Activated effector memory CD4-positive, alpha-beta T cell treated with Interleukin-2 at 50 U/mL for 16 hours (primary cell): Measurements from ENCODE around the gene STRN4.
"Not testable (repeated sequence)": the region's sequence is repeated elsewhere in the genome, so short reads cannot be mapped to it uniquely, and the experiment has no call there.

Experiments
- DNase-seq: peaks from one replicate; pipeline ENCODE4 v3.0.0-alpha.2; 2020

Gene STRN4

GRCh38 chr19:46773018-46773399 lies 26.8 kb upstream of the STRN4 start:
- DNase-seq = no peak

DNA sequence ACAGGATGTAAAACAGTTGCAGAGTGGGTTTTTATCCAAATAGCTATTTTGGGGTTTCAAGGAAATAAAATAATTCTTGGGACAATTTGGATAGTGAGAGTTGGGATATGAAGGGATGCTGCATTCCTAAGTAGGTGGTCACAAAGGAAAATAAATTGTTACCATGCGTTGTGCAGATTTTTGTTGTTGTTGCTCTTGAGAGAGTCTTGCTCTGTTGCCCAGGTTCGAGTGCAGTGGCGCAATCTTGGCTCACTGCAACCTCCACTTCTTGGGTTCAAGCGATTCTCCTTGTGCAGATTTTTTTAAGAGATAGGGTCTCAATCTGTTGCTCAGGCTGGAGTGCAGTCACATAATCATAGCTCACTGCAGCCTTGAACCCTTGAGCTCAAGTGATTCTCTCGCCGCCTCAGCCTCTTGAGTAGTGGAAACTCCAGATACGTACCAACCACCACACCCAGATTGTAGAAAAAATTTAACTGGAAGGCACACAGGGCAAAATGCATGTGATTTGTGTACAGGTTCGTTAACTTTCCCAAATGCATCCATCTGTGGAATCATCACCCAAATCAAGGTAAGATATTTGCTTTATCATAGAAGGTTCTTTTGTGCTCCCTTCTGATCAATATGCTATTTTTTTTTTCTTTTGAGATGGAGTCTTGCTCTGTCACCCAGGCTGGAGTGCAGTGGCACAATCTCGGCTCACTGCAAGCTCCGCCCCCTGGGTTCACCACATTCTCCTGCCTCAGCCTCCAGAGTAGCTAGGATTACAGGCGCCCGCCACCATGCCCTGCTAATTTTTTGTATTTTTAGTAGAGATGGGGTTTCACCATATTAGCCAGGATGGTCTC lies 26.1 kb upstream of the STRN4 start:
- DNase-seq = no peak

DNA sequence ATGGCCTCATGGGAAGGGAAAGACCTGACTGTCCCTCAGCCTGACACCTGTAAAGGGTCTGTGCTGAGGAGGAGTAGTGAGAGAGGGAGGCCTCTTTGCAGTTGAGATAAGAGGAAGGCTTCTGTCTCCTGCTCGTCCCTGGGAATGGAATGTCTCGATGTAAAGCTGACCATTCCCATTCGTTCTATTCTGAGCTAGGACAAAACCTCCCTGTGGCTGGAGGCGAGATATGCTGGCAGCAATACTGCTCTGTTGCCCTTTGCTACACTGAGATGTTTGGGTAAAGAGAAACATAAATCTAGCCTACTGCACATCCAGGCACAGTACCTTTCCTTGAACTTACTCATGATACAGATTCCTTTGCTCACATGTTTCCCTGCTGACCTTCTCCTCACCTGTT lies 22.5 kb upstream of the STRN4 start:
- not testable (repeated sequence) for DNase-seq

- DNase-seq = peak; percentile 47
Observed at GRCh38 chr19:46766569-46767317, 20.5 kb upstream of the STRN4 start.

DNA sequence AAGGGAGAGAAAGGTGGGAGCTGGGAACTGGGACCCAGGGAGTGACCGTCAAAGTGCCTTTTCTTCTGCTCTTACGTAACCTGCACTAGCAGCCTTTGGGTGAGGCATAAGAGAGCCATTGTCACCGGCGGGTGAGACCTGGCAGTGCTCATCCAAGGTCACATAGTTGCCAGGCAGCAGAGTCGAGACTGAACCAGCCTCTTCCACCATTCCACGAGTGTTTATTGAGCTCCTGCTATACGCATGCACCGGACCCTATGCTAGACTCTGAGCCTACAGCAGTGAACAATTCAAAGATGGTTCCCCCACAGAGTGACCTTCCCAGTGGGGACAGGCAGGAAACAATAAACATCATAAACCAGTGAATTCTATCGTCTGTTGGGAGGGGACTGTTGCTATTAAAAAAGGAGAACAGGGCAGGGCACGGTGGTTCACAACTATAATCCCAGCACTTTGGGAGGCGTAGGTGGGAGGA lies 18.6 kb upstream of the STRN4 start:
- DNase-seq = no peak

DNA sequence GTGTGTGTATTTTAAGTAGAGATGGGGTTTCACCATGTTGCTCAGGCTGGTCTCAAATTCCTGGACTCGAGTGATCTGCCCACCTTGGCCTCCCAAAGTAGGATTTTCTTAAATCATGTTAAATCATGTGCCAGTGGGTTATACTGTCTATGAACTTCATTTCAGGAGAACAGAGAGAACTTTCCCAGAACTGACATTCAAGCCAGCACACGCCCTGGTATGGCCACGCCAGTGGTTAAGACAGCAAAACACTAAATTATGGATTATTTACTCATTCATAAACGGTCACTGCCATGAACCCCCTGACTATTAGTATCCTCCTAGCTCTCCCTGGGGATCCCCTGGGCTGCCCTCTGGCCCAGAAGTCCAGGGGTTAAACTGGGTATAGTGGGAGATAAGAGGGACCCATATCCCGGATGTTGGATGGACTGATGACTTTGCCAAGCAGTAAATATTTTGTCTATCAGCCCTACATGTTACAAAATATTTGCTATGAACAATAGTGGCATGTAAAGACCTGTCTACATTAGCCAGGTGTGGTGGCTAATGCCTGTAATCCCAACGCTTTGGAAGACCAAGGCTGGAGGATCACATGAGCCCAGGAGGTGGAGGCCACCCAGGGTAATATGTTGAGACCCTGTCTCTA lies 16.1 kb upstream of the STRN4 start:
- DNase-seq = no peak

- no peak for DNase-seq
Observed at GRCh38 chr19:46761418-46761831, 15.2 kb upstream of the STRN4 start.

GRCh38 chr19:46760897-46761296 lies 14.6 kb upstream of the STRN4 start:
- not testable (repeated sequence) for DNase-seq

GRCh38 chr19:46760363-46760762 lies 14.1 kb upstream of the STRN4 start:
- no peak for DNase-seq

DNA sequence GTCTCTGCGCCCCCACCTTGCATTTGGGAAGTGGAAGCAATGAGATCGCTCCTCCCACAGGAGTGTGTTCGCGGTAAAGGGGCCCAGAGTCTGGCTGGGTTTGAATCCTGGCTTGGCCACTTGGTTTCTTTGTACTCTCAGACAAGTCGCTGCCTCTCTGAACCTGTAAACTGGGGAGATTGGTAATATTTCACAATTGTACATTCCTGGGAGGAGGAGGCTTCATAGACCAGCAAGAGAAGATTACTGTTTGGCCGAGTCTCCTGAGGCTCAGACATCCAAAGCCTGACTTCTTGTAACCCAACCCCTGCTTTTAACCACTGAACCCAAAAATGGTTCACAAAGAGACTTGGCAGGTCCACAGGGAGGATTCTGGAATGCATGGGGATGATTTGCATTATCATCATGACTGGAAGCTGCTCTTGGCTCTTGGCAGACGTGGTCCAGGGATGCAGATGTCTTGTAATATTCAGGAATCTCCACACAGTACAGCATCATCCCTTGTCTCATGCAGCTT lies 13.6 kb upstream of the STRN4 start:
- DNase-seq = no peak

DNA sequence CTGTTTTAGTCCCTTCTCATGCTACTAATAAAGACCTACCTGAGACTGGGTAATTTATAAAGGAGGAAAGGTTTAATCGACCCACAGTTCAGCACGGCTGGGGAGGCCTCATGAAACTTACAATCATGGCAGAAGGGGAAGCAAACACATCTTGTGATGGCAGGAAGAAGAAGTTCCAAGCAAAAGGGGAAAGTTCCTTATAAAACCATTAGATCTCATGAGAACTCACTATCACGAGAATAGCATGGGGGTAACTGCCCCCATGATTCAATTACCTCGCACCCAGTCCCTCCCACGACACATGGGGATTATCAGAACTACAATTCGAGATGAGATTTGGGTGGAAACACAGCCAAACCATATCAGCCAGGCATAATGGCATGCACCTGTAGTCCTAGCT lies 13.0 kb upstream of the STRN4 start:
- DNase-seq = no peak

GRCh38 chr19:46756544-46756888 lies 10.3 kb upstream of the STRN4 start:
- no peak for DNase-seq

- DNase-seq = no peak
Observed at GRCh38 chr19:46755853-46756543, 9.7 kb upstream of the STRN4 start.

- DNase-seq = no peak
Observed at GRCh38 chr19:46755077-46755852, 9.0 kb upstream of the STRN4 start.

DNA sequence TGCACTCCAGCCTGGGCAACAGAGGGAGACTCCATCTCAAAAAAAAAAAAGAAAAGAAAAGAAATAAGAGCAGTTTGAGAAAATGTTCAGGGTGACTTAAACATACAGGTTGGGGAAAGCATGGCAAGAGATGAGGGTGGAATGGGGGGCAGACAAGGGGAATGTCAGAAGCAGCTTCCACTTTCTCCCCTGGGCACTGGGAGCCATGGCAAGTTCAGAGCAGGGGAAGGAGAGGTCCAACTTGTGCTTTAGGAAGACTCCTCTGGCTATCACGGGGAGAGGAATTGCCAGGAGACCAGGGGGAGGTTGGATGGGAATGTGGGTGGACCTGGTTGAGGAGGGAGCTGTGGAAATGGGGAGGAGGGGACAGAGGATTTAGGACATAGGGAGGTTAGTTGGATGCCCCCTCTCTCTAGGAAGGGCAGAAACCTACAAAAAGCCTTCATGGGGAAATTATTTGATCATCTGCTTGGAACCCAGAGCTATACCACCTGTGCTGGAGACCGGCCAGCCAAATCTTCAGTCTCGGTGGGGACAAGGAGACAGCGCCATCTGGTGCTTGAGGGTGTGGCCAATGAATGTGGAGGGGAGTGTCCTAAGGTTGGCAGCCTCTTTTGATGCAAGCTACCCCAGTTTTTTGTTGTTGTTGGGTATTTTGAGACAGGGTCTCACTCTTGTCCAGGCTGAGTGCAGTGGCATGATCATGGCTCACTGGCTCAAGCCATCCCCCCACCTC lies 7.3 kb upstream of the STRN4 start:
- peak; percentile 58 for DNase-seq

- peak; percentile 59 for DNase-seq
Observed at GRCh38 chr19:46748325-46749109, 2.3 kb upstream of the STRN4 start.

DNA sequence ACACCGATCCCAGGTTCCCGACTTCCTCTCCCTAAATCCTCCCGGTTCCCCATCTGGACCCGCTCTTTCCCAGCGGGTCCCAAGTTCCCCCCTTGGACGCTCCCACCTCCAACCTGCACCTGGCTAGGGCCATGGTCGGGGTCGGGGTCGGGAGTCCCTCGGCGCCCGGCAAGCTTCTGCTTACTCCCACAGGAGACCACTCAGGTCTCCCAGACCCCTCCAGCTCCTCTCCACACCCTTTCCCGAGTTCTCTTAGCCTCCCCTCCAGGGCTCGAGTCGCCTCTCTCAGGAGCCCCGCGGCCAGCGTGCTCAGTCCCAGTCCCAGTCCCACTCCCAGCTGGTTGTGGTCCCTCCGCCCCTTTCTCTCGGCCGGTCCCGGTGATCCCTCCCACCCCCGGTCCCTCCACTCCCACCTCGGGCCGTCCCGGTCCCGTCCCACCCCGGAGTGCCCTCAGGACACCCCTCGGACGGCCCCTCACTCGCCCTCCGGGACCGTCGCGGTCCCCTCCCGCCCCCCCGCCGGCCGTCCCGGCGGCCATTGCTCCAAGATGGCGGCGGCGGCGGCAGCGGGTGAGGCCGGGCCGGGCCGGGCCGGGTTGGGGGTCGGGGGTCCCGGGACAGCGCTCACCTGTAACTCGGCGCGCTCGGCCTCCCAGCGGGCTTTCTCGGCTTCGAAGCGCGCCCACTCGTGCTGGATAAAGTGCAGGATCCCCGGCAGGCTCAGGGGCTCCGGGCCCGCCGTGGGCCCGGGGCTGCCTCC lies 549 bp downstream of the STRN4 start, which contains the start of gene FKRP:
Gene FKRP (plus strand): TSS at position 537 of the 760 bp plus-strand sequence. CDS start 9,394 bp downstream, outside the sequence.
- peak; percentile 33 for DNase-seq

DNA sequence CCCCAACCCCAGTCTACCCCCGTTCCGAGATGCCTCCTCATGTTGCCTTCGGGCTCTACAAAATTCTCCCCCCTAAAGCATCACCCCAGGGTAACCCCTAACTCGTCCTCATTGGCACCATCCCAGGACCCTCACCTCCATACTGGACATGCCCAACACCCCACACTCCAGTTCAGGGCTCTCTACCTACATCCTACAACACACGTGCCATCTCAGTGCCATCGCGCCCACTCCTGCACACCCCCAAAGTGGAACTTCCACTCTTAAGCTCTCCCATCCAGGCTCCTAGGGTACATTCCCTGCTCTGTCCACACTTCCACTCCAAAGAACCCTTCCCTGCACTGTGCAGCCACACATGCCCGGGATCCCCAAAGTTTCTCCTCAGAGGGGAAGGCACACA lies 1.2 kb downstream of the STRN4 start:
- DNase-seq = no peak

DNA sequence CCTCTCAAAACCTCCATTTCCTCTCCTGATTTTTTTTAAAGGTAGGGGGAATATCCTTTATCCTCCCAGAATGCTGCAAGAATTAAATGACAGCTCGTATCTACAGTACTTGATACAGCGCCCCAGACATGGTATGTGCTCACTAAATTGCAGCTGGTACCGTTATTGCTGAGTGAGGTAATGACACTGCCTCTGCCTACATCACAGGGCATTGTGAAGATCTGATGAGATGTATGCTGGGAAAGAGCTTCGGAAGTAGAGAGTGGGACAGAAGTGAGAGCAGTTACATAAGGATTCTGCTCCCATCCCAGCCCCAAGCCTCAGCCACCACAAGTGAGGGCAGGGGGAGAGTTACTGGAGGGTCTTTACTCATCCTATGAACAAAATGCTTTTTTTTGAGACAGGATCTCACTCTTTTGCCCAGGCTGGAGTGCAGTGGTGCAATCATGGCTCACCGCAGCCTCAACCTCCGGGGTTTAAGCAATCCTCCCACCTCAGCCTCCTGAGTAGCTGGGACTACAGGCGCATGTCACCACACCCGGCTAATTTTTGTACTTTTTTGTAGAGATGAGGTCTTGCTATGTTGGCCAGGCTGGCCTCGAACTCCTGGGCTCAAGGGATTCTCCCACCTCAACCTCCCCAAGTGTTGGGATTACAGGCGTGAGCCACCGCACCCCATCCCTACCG lies 2.1 kb downstream of the STRN4 start:
- DNase-seq = no peak
